Endothelial cell of umbilical vein (primary cell): ENCODE data around the gene IRF8.

ENCODE experiments used
- CTCF ChIP-seq, 2 donors: IDR thresholded peaks; 1 replicate in 1 of 2; 2 replicates in 1 of 2; pipeline ENCODE4 v1.5.1; 2011; ENCODE audit warnings: low read length in 2 of 2, mild to moderate bottlenecking in 2 of 2, moderate library complexity in 2 of 2, control low read depth in 1 of 2, inconsistent platforms in 1 of 2, low read depth in 1 of 2; ENCODE audit not compliant: insufficient read depth in 1 of 2; ENCODE audit errors: extremely low read depth in 1 of 2
- EZH2 ChIP-seq: IDR thresholded peaks from 2 replicates; pipeline ENCODE4 v1.6.1; 2012; ENCODE audit warnings: borderline replicate concordance, low read depth, mild to moderate bottlenecking, moderate library complexity, low read length, inconsistent platforms; ENCODE audit not compliant: severe bottlenecking
- JUN ChIP-seq: IDR thresholded peaks from 2 replicates; pipeline ENCODE4 v1.6.1; 2011; ENCODE audit warnings: borderline replicate concordance, low read depth; ENCODE audit not compliant: insufficient read length, insufficient read depth
- MYC ChIP-seq: IDR thresholded peaks from one replicate; pipeline ENCODE4 v1.6.1; 2011; ENCODE audit warnings: mild to moderate bottlenecking, low read depth, low read length
- POLR2A ChIP-seq: IDR thresholded peaks from 2 replicates; pipeline ENCODE4 v1.6.1; 2012; ENCODE audit warnings: low read depth, mild to moderate bottlenecking, control low read depth, low read length
- POLR2AphosphoS5 ChIP-seq: IDR thresholded peaks from 2 replicates; pipeline ENCODE4 v1.6.1; 2012; ENCODE audit warnings: low read depth, mild to moderate bottlenecking, control low read depth, low read length, moderate library complexity; ENCODE audit not compliant: insufficient read depth

- TF ChIP-seq POLR2A: no peak
- no peak for TF ChIP-seq EZH2
- TF ChIP-seq CTCF (IDR thresholded peaks at IDR 0.05; ENCODE audit: extremely low read depth in 1 of 2, insufficient read depth in 1 of 2, low read depth in 1 of 2, low read length in 2 of 2): no peak
- TF ChIP-seq POLR2AphosphoS5: no peak
- TF ChIP-seq MYC: no peak
- TF ChIP-seq JUN: no peak
These were observed 29.8 kb upstream of the IRF8 start for GRCh38 chr16:85869206-85869605.
